ENCODE data around the gene EFCAB8. TPM values are rescaled to one million over a fixed set of nuclear protein-coding genes. Genes with fewer than 3 reads are reported as not detected.
"Not testable (repeated sequence)": the region's sequence is repeated elsewhere in the genome, so short reads cannot be mapped to it uniquely, and the experiment has no call there.

EFCAB8 gene
- total RNA-seq, 1 donor = not detected

DNA sequence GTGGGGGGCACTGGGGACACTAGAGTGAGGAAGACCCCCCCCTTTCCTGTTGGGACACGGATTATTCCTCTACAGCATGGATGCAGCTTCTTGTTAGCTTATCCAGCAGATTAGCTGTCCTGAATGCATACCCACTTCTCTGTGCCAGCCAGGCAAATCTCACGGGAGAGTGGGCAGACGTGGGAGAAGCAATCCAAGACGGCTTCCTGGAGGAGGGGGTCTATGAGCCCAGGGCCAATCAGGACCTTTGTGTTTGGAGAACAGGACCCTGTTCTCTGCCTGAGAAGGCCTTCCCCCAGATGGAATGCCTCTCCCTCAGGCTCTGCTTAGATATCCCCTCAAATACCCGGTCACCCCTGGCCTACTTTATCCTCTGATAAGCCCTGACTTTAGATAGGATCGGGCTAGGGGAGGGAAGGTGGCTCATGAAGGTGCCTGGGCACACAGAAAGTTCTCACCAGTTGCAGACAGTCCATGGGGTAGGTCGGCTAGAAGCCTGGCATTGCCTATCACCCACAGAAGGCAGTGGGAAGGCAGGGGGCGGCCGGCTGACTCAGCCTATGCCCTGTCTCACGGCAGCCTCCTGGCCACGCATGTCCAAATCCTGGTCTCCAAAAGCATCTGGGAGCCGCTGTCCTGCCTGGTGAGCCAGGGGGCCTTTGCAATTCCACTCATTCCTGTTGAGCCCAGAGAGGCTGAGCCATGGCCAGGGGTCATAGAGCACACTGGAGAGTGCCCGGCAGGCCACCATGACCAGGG is 110.8 kb downstream of the EFCAB8 start:
- no peak overlapping the region for H3K4me3 ChIP-seq (ENCODE audit: low read depth, low read length)
- no peak for DNase-seq (ENCODE audit: low read depth)
- TF ChIP-seq, protein P1, sequence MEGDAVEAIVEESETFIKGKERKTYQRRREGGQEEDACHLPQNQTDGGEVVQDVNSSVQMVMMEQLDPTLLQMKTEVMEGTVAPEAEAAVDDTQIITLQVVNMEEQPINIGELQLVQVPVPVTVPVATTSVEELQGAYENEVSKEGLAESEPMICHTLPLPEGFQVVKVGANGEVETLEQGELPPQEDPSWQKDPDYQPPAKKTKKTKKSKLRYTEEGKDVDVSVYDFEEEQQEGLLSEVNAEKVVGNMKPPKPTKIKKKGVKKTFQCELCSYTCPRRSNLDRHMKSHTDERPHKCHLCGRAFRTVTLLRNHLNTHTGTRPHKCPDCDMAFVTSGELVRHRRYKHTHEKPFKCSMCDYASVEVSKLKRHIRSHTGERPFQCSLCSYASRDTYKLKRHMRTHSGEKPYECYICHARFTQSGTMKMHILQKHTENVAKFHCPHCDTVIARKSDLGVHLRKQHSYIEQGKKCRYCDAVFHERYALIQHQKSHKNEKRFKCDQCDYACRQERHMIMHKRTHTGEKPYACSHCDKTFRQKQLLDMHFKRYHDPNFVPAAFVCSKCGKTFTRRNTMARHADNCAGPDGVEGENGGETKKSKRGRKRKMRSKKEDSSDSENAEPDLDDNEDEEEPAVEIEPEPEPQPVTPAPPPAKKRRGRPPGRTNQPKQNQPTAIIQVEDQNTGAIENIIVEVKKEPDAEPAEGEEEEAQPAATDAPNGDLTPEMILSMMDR (IDR thresholded peaks at IDR 0.05; ENCODE audit: insufficient read depth, low read length) = no peak

DNA sequence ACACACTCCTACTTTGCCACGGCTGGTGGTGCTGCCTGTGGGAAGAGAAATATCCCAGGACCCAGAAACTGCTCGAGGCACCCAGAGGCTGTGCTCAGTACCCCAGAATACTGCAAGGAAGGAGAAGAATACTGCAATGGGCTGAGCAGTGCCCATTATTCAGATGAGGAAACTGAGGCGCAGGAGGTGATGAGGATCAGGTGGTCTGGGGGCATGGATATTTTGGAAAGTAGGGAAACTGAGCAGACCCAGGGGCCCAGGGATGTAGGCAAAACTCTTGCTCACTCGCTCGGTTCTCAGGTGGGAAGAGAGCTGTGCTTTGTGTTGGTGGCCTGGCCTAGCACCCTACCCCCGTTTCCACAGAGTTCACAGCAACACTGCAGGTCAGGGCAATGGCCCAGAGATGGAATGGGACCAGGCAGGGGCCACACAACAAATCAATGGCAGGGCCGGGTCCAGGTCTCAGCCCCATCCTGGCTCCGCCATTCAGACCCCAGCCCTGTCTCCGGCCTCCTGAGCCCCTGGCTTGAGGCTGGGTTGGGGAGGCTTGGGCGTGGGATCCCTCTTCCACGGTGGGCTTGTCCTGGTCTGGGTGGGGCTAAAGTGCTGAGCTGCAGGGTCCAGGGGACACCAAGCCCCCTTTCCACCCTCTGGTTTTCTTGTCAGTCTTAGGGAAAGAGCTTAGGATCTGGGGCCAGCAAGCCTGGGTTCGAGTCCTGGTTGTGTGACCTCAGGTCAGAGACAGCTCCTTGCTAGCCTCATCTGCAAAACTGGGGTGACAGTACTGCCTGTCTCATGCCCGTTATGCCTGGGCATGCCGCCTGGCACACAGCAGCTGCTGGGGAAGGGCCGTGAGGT is 111.6 kb downstream of the EFCAB8 start:
- no peak overlapping the region for H3K4me3 ChIP-seq (ENCODE audit: low read depth, low read length)
- TF ChIP-seq, protein P1 (IDR thresholded peaks at IDR 0.05; ENCODE audit: insufficient read depth, low read length) = no peak

DNA sequence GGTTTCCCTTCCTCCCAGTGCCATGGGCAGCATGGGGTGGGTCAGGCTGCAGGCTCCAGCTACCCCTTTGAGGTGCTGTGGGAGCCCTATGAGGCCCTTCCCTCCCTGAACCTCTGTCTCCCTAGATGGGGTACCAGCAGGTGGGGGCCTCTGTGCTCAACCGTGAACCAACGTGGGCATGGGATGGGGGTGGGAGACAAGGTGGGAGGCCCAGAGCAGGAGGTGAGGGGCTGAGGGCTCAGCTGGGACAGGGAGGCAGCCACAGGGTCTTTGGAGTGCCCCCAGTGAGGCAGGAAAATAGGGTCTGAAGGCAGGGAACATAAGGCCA is 112.2 kb downstream of the EFCAB8 start:
- TF ChIP-seq, protein P1 (IDR thresholded peaks at IDR 0.05; ENCODE audit: insufficient read depth, low read length) = no peak
- no peak for DNase-seq (ENCODE audit: low read depth)
- H3K4me3 ChIP-seq (ENCODE audit: low read depth, low read length) = no peak overlapping the region

More for the DNA sequence above, 111.6 kb downstream of the EFCAB8 start:
- DNase-seq (ENCODE audit: low read depth) = no peak

DNA sequence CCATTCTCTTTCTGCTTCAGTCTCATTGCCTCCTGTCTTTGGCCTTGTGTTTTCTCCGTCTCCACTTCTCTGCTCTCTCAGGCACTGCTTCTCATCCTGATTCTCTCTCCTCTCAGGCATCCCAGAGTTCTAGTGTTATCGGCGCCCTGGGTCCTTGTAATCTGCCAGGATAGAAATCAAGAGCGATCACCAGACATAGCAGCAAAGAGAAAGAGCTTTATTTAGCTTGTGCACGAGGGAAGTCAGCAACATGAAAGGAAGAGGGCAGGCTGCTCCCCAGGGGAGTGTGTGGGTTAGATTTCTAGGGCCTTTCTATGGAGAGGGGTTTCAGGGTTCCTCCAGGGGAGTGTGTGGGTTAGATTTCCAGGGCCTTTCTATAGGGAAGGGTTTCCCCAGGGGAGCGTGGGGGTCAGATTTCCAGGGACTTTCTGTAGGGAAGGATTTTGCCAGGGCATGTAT is 113.0 kb downstream of the EFCAB8 start:
- no peak for DNase-seq (ENCODE audit: low read depth)
- TF ChIP-seq, protein P1 (IDR thresholded peaks at IDR 0.05; ENCODE audit: insufficient read depth, low read length) = no peak
- no peak overlapping the region for H3K4me3 ChIP-seq (ENCODE audit: low read depth, low read length)

DNA sequence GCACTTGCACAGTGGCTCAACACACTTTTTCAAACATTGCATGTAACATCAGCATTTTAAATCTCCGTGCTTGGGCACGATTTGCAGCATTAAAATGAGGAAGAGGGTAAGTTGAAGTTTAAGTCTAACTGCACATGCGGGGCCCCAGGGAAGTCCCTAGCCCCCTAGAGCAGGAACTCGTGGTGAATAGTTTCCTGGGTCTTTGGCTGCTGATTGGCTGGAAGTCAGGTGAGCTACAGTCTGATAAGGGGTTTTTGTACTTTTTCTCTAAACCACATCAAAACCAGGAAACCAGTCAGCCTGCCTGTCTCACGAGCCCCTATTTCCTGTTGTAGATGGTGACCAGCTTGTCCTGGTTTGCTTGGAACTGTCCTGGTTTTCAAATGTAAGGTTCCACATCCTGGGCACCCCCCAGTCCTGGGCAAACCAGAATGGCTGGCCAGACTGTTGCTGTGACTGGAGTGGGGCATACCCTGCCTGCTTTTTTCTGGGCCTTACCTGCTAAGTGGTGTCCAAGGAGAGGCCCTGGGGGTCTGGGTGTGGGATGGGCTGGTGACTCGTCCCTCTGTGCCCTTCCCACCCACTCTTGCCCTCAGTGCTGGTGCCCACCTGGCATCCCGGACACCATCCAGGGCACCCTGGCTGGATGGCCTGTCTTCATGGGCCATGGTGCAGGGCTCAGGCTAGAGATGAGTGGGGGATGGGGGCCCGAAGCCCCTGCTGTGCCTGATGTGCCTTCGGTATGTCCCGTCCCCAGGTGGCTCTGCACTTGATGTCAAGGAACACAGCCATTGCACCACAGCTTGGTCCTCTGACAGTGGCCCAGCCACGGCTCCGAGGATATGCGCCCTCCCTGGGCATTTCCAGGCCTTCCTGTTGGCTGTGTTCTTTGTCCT is 113.7 kb downstream of the EFCAB8 start:
- no peak overlapping the region for H3K4me3 ChIP-seq (ENCODE audit: low read depth, low read length)
- TF ChIP-seq, protein P1 (IDR thresholded peaks at IDR 0.05; ENCODE audit: insufficient read depth, low read length) = no peak
- no peak for DNase-seq (ENCODE audit: low read depth)

DNA sequence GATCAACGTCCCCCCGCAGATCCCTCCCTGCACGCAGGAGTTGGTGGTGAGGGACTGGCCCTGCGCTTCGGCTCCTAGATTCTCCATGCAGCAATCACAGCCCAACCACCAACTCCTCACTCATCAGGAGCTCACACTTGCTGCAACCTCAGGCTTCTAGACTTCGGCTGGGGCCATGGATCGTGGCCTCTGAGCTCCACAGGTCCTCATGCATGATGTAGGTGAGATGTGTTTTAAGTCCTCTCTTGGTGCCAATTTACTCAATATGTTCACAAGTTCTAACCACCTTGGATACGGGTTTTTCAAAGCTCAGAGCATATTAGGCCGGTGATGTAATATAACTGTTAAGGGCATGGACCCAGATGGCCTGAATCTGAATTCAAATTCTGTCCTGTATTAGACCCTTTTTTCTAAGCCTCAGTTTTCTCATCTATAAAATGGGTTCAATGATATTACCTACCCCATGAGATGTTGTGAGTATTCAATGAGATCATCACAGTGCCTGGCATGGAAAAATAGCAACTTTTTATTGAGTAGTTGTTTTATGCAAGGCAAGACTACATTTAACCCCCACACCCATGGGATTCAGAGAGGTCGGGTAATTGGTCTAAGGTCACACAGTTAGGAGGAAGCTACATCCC is 114.5 kb downstream of the EFCAB8 start:
- no peak overlapping the region for H3K4me3 ChIP-seq (ENCODE audit: low read depth, low read length)
- TF ChIP-seq, protein P1 (IDR thresholded peaks at IDR 0.05; ENCODE audit: insufficient read depth, low read length) = no peak
- DNase-seq (ENCODE audit: low read depth) = no peak

DNA sequence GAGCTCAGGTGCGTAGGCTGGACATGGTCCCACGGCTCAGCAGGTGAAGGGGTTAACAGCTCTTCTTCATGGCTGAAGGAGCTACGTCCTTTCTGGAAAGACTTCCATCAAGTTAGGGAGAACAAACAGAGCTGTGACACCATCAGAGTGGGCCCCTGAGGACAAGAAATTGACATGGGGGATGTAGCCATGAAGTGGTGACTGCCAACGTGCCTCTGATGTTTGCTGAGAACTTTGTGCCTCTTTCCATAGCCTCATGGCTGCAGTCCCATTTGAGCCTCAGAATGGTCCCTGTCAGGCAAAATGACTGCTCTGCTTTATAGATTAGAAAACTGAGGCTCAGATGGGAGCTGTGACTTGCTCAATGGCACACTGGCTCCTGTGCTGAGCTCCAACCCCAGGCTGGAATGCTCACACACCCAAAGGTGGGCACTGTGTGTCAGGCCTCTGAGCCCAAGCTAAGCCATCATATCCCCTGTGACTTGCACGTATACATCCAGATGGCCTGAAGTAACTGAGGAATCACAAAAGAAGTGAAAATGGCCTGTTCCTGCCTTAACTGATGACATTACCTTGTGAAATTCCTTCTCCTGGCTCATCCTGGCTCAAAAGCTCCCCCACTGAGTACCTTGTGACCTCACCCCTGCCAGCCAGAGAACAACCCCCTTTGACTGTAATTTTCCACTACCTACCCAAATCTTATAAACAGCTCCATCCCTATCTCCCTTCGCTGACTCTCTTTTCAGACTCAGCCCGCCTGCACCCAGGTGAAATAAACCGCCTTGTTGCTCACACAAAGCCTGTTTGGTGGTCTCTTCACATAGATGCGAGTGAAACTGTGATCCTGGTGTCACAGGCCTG is 115.7 kb downstream of the EFCAB8 start:
- H3K4me3 ChIP-seq (ENCODE audit: low read depth, low read length); DNase-seq (ENCODE audit: low read depth): not testable (repeated sequence)

DNA sequence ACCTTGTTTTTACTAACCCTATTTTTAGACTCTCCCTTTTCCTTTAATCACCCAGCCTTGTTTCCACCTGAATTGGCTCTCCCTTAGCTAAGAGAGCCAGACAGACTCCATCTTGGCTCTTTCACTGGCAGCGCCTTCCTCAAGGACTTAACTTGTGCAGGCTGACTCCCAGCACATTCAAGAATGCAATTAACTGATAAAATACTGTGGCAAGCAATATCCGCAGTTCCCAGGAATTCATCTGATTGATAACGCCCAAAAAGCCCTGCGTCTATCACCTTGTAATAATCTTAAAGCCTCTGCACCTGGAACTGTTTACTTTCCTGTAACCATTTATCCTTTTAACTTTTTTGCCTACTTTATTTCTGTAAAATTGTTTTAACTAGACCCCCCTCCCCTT is 116.4 kb downstream of the EFCAB8 start:
- DNase-seq (ENCODE audit: low read depth); H3K4me3 ChIP-seq (ENCODE audit: low read depth, low read length): not testable (repeated sequence)
